NK-92 treated with Interleukin-12 subunit alpha and Interleukin-12 subunit beta, amount 100 ng/mL, for 24 hours (cell line): ENCODE data around the gene SURF2.

Experiments used
- DNase-seq: peaks from one replicate; lab custom pipeline; 2025; lab: John Stamatoyannopoulos, UW

Gene SURF2

GRCh38 chr9:133354766-133355165 lies 1.6 kb upstream of the SURF2 start:
- no peak for DNase-seq

GRCh38 chr9:133355881-133356357 lies 431 bp upstream of the SURF2 start:
- DNase-seq = no peak

- DNase-seq = no peak
Observed at GRCh38 chr9:133357656-133358055, 1.3 kb downstream of the SURF2 start.

GRCh38 chr9:133359399-133360175 lies 3.2 kb downstream of the SURF2 start:
- no peak for DNase-seq

- no peak for DNase-seq
Observed at GRCh38 chr9:133360400-133361393, 4.3 kb downstream of the SURF2 start.

- no peak for DNase-seq
Observed at GRCh38 chr9:133361507-133362092, 5.2 kb downstream of the SURF2 start.

GRCh38 chr9:133362359-133363044 lies 6.2 kb downstream of the SURF2 start:
- DNase-seq = no peak

GRCh38 chr9:133366435-133366834 lies 10.1 kb downstream of the SURF2 start:
- no peak for DNase-seq

- no peak for DNase-seq
Observed at GRCh38 chr9:133367221-133367620, 10.9 kb downstream of the SURF2 start.

GRCh38 chr9:133367778-133368177 lies 11.4 kb downstream of the SURF2 start:
- no peak for DNase-seq

- DNase-seq = no peak
Observed at GRCh38 chr9:133368249-133368881, 12.0 kb downstream of the SURF2 start.

GRCh38 chr9:133369422-133369821 lies 13.1 kb downstream of the SURF2 start:
- DNase-seq = no peak

- no peak for DNase-seq
Observed at GRCh38 chr9:133369933-133370332, 13.6 kb downstream of the SURF2 start.

- DNase-seq = no peak
Observed at GRCh38 chr9:133370685-133371084, 14.3 kb downstream of the SURF2 start.

GRCh38 chr9:133371261-133371711 lies 14.9 kb downstream of the SURF2 start:
- DNase-seq = peak; percentile 32

GRCh38 chr9:133372144-133372543 lies 15.8 kb downstream of the SURF2 start:
- no peak for DNase-seq

GRCh38 chr9:133374612-133375115 lies 18.3 kb downstream of the SURF2 start:
- no peak for DNase-seq

- DNase-seq = no peak
Observed at GRCh38 chr9:133375116-133375723, 18.9 kb downstream of the SURF2 start.

GRCh38 chr9:133375724-133376654 lies 19.6 kb downstream of the SURF2 start, which contains the start of the genes STKLD1 and SURF4:
Gene STKLD1, plus strand, starts transcription at chr9:133376366. Its CDS starts 108 bp downstream, at chr9:133376474.
Gene SURF4, minus strand, starts transcription at chr9:133376060. Its CDS starts 91 bp downstream, at chr9:133375969.
- DNase-seq = peak; percentile 84
